NCI-H2029 (cell line): ENCODE results near the gene GIT2.

Experiments used
- DNase-seq: peaks from one replicate; lab custom pipeline; 2025; lab: John Stamatoyannopoulos, UW

GIT2 gene

DNA sequence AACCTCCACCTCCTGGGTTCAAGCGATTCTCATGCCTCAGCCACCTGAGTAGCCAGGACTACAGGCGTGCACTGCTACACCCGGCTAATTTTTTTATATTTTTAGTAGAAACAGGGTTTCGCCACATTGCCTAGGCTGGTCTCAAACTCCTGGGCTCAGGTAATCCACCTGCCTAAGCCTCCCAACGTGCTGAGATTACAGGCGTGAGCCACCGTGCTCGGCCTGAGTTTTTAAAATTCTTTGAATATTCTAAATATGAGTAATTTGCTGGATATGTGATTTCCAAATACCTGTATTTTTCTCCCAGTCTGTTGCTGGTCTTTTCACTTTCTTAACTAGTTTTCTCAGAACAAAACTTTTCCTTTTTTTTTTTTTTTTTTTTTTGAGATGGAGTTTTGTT is 27.4 kb downstream of the GIT2 start:
- DNase-seq = no peak

- DNase-seq = no peak
Measured at GRCh38 chr12:109968032-109968420, 28.1 kb downstream of the GIT2 start.

DNA sequence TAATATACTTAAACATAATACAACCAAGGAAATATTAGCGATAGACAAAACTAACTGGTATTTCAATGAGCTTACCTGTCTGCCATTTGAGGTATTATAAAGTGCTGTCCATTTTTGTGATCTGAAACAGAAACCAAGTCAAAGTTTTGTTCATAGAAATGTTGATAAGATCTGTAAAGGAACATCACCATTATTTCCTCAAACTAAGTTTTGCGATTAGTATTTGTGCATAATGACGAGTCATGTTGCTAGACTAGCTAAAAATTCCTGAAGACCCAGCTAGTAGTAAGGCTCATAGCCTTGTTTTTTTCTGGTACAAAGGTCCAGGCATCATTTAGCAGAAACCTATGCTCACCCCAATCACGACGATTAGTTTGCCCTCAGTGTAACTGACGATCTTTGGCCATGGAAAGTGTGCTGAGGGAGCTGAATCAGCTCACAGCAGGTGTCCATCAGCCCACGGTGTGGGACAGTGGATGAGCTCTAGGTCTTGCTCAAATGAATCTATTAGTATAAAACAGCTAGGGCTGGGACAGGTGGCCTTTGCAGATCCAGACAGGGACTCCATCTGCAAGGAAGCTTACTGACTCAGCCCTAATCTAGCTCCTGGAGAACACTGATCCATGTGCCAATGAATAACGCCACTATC is 28.7 kb downstream of the GIT2 start:
- DNase-seq = no peak

GRCh38 chr12:109966546-109966945 is 29.6 kb downstream of the GIT2 start:
- no peak for DNase-seq

DNA sequence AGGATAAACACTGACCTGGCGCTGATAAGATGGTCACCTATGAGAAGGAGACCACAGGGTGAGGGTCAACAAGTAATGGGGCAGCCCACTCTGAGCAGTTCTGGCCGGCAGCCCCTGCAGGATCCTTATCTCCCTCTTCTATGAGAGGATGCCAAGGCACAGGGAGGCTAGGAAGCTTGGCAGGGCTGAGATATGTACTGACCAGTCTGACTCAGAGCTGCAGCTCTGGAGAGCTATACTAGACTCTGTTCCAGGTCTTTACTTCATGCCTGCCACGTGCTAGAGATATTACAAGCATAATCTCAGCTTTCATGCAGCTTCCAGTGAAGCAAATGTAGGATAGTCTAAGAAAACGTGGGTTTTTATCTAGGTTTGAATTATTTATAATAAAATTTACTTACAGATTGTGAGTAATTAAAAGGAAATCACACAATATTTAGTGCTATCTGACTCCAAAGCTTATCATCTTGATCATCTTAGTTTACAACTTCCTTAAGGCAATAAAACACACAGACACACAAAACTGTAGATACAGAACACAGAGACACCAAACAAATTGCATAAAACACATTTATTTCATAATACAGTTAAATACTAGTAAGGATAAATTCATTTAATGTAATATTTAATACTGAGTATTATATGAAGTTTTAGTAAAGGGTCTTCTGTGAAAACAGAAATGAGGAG is 32.3 kb downstream of the GIT2 start:
- DNase-seq = no peak

GRCh38 chr12:109963330-109963729 is 32.8 kb downstream of the GIT2 start:
- no peak for DNase-seq

DNA sequence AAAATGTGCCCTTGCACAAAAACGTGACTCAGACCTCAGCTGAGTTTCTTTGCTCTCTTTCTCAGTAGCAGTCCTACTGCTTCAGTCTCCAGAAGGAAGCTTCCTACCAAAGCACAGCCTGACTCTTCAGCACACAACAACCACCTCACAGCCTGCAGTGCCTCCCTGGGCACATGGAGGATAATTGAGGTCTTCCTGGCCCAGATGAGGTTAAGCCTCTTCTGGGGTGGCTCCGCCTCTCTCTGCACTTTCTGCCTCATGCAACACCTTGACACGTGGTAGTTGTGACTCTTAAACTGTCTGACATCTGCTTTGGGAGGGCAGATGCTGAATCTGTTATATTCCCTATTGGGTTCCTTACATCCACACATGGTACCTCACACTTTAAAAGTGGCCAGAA is 33.8 kb downstream of the GIT2 start:
- no peak for DNase-seq

DNA sequence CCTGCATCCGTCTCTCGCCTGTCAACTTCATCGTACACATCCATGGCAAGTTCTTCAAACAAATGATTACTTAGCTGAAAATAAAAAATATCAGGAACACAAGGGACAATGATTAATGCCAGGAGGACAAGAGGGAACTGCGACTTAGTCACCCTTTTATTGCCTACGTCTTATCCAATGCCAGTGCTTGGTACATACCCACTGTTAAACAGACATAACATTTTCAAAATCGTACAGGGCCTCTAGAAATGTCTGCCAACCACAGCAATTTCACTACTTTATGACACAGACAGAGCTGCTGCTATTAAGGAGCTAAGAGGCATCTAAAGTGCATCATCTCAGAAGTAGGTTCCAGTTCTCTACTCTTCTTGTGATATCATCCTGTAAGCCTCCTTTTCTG is 34.6 kb downstream of the GIT2 start:
- no peak for DNase-seq

DNA sequence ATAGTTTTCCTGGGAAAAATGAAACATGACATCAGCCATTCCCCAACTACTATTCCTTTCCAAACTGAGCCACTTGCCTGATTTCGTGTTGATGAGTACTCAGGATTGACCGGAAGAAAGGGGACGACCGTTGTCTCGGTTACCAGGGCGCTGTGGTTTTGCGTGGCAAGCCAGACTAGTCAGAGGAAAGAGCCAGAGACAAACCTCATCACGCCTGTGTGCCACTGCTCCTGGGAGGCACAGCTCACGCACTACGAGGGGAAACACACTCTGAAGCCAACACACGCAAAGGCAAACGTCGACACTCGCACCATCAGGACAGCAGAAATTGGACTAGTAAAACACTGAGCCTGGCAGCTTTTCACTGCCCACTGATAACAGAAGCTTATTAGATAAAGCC is 35.0 kb downstream of the GIT2 start:
- no peak for DNase-seq

DNA sequence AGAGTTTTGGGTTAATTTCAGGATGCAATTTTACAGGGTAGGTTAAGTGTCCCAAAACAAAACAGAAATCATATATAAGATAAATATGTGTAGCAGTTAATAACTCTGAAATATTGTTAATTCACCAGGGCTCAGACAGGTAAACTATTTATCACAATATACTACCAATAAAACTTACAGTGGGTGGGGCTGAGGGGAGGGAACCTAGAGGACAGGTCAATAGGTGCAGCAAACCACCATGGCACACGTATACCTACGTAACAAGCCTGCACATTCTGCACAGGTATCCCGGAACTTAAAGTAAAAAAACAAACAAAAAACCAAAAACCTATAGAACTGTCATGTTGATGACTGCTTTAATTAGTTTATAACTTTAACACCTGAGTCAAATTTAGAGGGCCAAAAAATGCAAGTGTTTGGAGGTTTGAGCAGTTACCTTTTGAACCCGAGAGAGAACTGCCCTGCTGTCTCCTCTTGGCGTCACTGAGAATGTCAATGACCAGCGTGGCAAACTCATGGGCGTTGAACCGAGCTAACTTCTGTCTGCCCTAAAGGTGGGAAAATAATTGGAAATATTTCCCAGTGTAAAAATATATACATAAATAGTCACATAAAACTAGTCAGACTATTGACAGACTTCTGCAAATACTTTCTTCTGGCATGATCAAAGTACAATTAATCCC is 36.6 kb downstream of the GIT2 start:
- DNase-seq = no peak

DNA sequence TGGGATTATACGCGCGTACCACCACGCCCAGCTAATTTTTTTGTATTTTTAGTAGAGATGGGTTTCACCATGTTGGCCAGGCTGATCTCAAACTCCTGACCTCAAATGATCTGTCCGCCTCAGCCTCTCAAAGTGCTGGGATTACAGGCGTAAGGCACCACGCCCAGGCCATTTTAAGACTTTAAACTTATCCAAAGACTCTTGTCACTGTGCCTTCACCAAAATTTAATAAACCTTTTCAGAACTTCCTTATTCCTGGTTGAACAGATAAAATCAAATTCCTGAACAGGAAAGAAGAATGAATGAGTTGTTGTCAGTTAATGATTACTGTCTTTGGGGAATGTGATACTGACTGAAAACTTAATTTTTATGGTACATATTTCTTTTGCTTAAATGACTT is 37.8 kb downstream of the GIT2 start:
- DNase-seq = no peak

DNA sequence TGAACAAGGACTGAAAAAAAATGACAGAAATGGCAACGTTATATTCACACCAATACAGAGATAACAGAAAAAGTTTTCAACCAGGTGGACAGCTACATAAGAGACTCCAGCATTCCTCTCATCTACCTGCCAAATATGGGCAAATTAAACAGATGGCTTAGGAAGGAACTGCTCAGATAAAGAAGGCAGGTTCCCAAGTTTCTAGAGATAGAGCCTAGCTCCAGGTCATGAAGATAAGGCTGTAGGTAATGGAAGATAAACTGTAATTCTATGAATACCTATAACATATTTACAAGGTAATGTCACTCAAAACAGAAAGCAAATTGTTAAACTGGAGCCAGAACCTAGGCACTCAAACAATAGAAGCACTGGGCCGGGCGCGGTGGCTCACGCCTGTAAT is 42.5 kb downstream of the GIT2 start:
- DNase-seq = no peak

DNA sequence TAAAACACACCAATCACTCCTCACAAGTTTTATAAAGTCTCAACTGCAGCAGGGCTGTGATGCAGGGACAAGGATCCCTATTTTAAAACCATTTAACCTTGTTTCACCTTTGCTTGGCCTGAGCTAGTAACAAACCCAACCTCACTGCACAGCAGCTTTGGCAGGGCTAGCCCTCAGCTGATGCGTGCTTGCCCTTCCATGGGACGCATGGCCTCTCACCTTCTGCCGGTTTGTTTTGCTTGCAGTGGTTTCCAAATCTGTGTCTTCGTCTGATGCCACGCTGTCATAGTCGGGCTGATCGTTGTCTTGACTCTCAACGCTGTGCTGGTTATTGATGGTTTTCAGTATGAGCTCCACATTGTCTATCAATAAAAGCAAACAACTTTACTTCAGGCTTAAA is 43.3 kb downstream of the GIT2 start:
- no peak for DNase-seq

- DNase-seq = no peak
Measured at GRCh38 chr12:109952160-109952858, 43.9 kb downstream of the GIT2 start.

DNA sequence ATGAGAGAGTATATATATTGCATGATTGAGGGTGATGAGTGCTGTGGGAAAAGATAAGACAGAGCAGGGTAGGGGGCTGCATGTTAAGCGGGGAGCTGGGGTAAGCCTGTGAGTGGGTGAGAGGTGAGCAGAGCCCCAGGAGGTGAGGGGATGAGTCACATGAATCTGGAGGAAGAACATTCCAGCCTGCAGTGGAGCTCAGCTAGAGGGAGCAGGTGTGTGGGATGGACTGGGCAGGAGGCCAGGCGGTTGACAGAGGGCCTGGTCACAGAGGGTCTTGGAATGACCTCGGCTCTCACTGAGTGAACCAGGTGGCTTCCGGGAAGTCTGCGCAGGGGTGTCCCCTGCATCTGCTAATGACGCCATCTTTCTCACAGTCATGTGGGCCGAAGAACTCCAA is 44.4 kb downstream of the GIT2 start:
- DNase-seq = no peak

- no peak for DNase-seq
Measured at GRCh38 chr12:109951136-109951535, 45.0 kb downstream of the GIT2 start.

DNA sequence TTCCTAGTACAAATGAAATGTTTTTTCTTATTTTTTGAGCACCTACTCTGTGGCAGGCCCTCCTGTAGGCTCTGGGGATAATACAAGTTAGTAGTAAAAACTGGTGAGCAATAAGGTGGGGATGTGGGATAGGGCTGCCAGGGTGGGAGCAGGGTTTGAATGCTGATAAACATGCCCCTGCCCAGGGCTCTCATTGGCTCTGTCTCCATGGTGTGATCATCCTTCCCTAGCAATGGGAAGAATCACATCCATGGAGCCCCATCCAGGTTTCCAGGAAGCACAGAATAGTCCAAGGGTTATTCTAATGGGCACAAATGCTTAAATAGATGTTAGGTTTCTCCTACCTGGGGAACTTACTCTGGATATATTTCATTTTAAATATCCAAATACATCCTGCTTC is 45.5 kb downstream of the GIT2 start:
- DNase-seq = no peak

DNA sequence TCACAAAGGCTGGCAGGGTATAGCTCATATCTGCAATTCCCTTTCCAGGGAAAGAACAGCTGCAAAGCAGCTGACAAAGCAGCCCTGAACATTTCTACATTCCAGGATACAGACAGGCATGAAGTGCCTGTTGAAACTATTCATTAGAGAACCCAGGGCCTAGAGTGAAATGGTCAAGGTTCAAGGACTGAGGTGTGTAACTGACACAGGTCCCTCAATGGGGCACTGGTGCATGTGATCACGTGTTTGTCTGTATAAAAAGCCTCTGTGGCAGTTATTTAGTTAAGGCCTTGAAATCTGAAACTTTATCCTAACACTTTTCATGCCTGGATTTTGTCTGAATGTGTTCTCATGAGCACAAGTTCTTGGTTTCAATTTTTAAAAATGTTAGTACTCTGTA is 47.1 kb downstream of the GIT2 start:
- no peak for DNase-seq

GRCh38 chr12:109948368-109948767 is 47.8 kb downstream of the GIT2 start:
- DNase-seq = no peak

DNA sequence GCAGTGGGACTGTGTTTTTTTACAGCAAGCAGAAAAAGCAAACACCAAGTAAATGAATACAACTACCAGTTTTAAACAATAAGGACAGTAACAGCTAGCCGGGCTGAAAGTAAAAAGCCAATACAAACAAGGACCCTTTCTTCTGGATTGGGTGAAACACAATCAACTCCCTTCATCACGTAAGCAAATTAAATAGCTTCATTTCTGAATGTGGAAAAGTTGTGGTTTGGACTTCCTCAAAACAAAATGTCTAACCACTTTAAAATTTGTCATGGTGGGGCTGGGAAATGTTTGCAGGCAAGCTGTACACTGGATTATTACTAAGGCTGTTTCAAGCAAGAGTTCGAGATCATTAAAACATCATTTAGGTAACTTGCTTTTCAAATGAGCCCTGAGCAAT is 48.6 kb downstream of the GIT2 start:
- no peak for DNase-seq

GRCh38 chr12:109946913-109947312 is 49.3 kb downstream of the GIT2 start:
- DNase-seq = no peak

DNA sequence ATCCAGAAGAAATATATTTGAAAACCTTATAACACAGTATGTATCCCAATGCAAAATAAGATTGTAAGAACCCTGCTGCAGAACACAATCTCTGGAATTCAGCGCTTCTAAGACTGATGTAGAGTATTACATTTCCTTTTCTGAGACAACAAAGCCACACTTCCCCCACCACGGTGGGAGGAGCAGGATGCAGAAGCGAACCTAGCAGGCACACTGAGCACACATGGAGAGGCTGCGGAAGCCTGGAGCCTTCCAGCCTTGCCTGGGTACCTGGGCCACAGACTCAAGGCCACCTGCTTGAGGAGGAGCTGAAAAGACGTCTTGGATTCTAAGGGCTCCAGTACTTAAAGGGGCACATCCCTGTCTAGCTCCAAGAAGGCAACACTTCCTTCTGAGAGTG is 49.7 kb downstream of the GIT2 start:
- DNase-seq = no peak
